CD8-positive, alpha-beta memory T cell (primary cell): ENCODE data around the gene CAPZA1. TPM values are rescaled to one million over a fixed set of nuclear protein-coding genes. Genes with fewer than 3 reads are reported as not detected.
"Not testable (repeated sequence)": the region's sequence is repeated elsewhere in the genome, so short reads cannot be mapped to it uniquely, and the experiment has no call there.

Experiments
- CTCF ChIA-PET: fragments of 350-600 bp; sonication (Branson Sonifier 250); formaldehyde crosslinking; loops from one replicate; lab custom pipeline; 2021; ENCODE audit warnings: antibody characterized with exemption; lab: Charles Lee
- POLR2A ChIA-PET: fragments of 350-600 bp; sonication (Branson Sonifier 250); formaldehyde crosslinking; loops from one replicate; lab custom pipeline; 2021; ENCODE audit warnings: antibody characterized with exemption; lab: Charles Lee
- DNase-seq, 5 donors: peaks; one replicate each; pipeline versions ENCODE4 v3.0.0 to v3.0.0-alpha.2; 2020 to 2022; ENCODE audit warnings: mixed read lengths in 1 of 5
- H3K27ac ChIP-seq: one replicate; pipeline ENCODE4 v1.7.0; 2013; ENCODE audit warnings: low read depth, mild to moderate bottlenecking, low read length, moderate library complexity
- H3K27me3 ChIP-seq: 2 replicates; pipeline ENCODE4 v1.7.0; 2013; ENCODE audit warnings: low read length, mild to moderate bottlenecking; ENCODE audit not compliant: insufficient read depth, poor library complexity, severe bottlenecking
- H3K36me3 ChIP-seq: 2 replicates; pipeline ENCODE4 v1.7.0; 2013; ENCODE audit warnings: mild to moderate bottlenecking, low read length, moderate library complexity; ENCODE audit not compliant: insufficient read depth
- H3K4me1 ChIP-seq: 2 replicates; pipeline ENCODE4 v1.7.0; 2013; ENCODE audit warnings: mild to moderate bottlenecking, low read length, moderate library complexity; ENCODE audit not compliant: insufficient read depth
- H3K4me3 ChIP-seq: 2 replicates; pipeline ENCODE4 v1.7.0; 2013; ENCODE audit warnings: mild to moderate bottlenecking, low read length
- H3K9me3 ChIP-seq: 2 replicates; pipeline ENCODE4 v1.7.0; 2013; ENCODE audit warnings: mild to moderate bottlenecking, low read length
- H3K27ac Mint-ChIP-seq, 8 donors: one replicate each; pipeline ENCODE4 v1.8.0; 2020 to 2021; ENCODE audit warnings: mixed read lengths in 8 of 8, mild to moderate bottlenecking in 6 of 8, inconsistent platforms in 3 of 8, moderate library complexity in 3 of 8
- H3K27me3 Mint-ChIP-seq, 2 donors: one replicate each; pipeline ENCODE4 v1.8.0; 2020 to 2021; ENCODE audit warnings: mixed read lengths in 2 of 2, mild to moderate bottlenecking in 1 of 2, moderate library complexity in 1 of 2
- H3K36me3 Mint-ChIP-seq, 3 donors: one replicate each; pipeline ENCODE4 v1.8.0; 2020 to 2021; ENCODE audit warnings: mixed read lengths in 3 of 3, inconsistent platforms in 1 of 3, mild to moderate bottlenecking in 1 of 3
- H3K4me1 Mint-ChIP-seq, 3 donors: one replicate each; pipeline ENCODE4 v1.8.0; 2020 to 2021; ENCODE audit warnings: mixed read lengths in 3 of 3, inconsistent platforms in 1 of 3, mild to moderate bottlenecking in 1 of 3
- H3K4me3 Mint-ChIP-seq, 7 donors: one replicate each; pipeline ENCODE4 v1.8.0; 2020 to 2021; ENCODE audit warnings: mixed read lengths in 7 of 7, mild to moderate bottlenecking in 6 of 7, moderate library complexity in 4 of 7, inconsistent platforms in 2 of 7
- H3K9me3 Mint-ChIP-seq, 5 donors: one replicate each; pipeline ENCODE4 v1.8.0; 2020 to 2022; ENCODE audit warnings: mixed read lengths in 5 of 5, mild to moderate bottlenecking in 3 of 5, moderate library complexity in 2 of 5, inconsistent platforms in 1 of 5
- polyA plus RNA-seq: library from polyadenylated mRNA; unstranded; fragments of 300-500 nt; fragmentation: Illumina TruSeq; gene quantifications from one replicate; pipeline ENCODE4 v1.2.3, GENCODE V29; 2021
- total RNA-seq, 2 experiments: library from RNA; stranded (reverse); gene quantifications; one replicate each; pipeline ENCODE4 v1.2.3, GENCODE V29; 2021

Gene CAPZA1
- total and polyA plus RNA-seq, 3 experiments from 2014 or later, result 212 to 266 (median 255) TPM

- ChIA-PET CTCF (interaction anchor here (0.7 to 2.4 kb wide), 7 partner anchors 31 to 117 kb away, joined by 3 to 11 read pairs (median 4); partner anchors contain the start of genes MOV10 and PPM1J), POLR2A (interaction anchor here (0.5 to 3.1 kb wide), 5 partner anchors 55 to 1193 kb away, joined by 4 to 32 read pairs (median 5); partner anchors contain the start of genes MOV10, PPM1J and RSBN1)
- H3K27ac ChIP-seq, result peak within 1 kb of the TSS; percentile 99
- H3K9me3 ChIP-seq, result no peaks in the 10 kb centered on the region
- peak within 1 kb of the TSS; percentile 100 for H3K4me3 ChIP-seq
- no peaks in the 10 kb centered on the region for H3K27me3 ChIP-seq
- H3K27ac Mint-ChIP-seq, result peak within 1 kb of the TSS; percentile 97 to 100 (median 100)
- H3K36me3 Mint-ChIP-seq, result peaks cover 0 to 48% (median 2%) of the 10 kb centered on the region in 3 donors
- no peaks in the 10 kb centered on the region for H3K9me3 Mint-ChIP-seq
- H3K4me3 Mint-ChIP-seq, result peak within 1 kb of the TSS; percentile 96 to 100 (median 99)
- peaks cover 38% of the 10 kb centered on the region for H3K4me1 ChIP-seq
- H3K36me3 ChIP-seq, result no peaks in the 10 kb centered on the region
- peaks cover 36 to 51% (median 46%) of the 10 kb centered on the region in 3 donors for H3K4me1 Mint-ChIP-seq
- peaks cover 0 to 8% of the 10 kb centered on the region in 2 donors for H3K27me3 Mint-ChIP-seq
- peak; percentile 41 to 81 (median 68) for DNase-seq
Measured at GRCh38 chr1:112618721-112619517, 713 bp upstream of the CAPZA1 start, which contains the start of gene ST7L. ST7L (minus strand) TSS chr1:112619141; CDS start chr1:112619113, 28 bp downstream.

GRCh38 chr1:112620377-112620695 lies 704 bp downstream of the CAPZA1 start:
- Histone ChIP-seq H3K9me3 (no peaks in the 10 kb centered on the region), H3K4me1 (peaks cover 50% of the 10 kb centered on the region), H3K27me3 (no peaks in the 10 kb centered on the region), H3K36me3 (no peaks in the 10 kb centered on the region), H3K4me3 (peak overlapping the region; percentile 100), H3K27ac (peak overlapping the region; percentile 99)
- peaks cover 46 to 65% (median 60%) of the 10 kb centered on the region in 3 donors for H3K4me1 Mint-ChIP-seq
- ChIA-PET CTCF (interaction anchor here (1.6 to 2.1 kb wide), 2 partner anchors 32 to 95 kb away, joined by 4 to 8 read pairs; partner anchors contain the start of gene PPM1J), POLR2A (interaction anchor here (0.7 to 3.1 kb wide), 4 partner anchors 23 to 95 kb away, joined by 3 to 21 read pairs (median 5); partner anchors contain the start of genes MOV10 and PPM1J)
- H3K36me3 Mint-ChIP-seq, result peaks cover 0 to 55% (median 2%) of the 10 kb centered on the region in 3 donors
- peak in 1 of 5 donors; percentile 28 for DNase-seq
- H3K27me3 Mint-ChIP-seq, result peaks cover 0 to 8% of the 10 kb centered on the region in 2 donors
- H3K4me3 Mint-ChIP-seq, result peak overlapping the region; percentile 96 to 100 (median 99)
- no peaks in the 10 kb centered on the region for H3K9me3 Mint-ChIP-seq
- peak overlapping the region; percentile 97 to 100 (median 100) for H3K27ac Mint-ChIP-seq

- H3K36me3 Mint-ChIP-seq, result peaks cover 0 to 68% (median 11%) of the 10 kb centered on the region in 3 donors
- POLR2A ChIA-PET, H3K27me3 Mint-ChIP-seq, H3K4me3 ChIP-seq, H3K9me3 Mint-ChIP-seq, CTCF ChIA-PET, H3K27me3 ChIP-seq, DNase-seq, H3K9me3 ChIP-seq, H3K27ac ChIP-seq, H3K36me3 ChIP-seq: not testable (repeated sequence)
- peak overlapping the region in 7 of 8 donors; percentile 3 to 89 (median 83) for H3K27ac Mint-ChIP-seq
- H3K4me1 Mint-ChIP-seq, result peaks cover 68 to 88% (median 87%) of the 10 kb centered on the region in 3 donors
- peak overlapping the region in 6 of 7 donors; percentile 2 to 79 (median 49) for H3K4me3 Mint-ChIP-seq
- peaks cover 81% of the 10 kb centered on the region for H3K4me1 ChIP-seq
Measured at GRCh38 chr1:112624493-112624892, 4.9 kb downstream of the CAPZA1 start.

GRCh38 chr1:112625696-112626095 lies 6.1 kb downstream of the CAPZA1 start:
- Mint-ChIP-seq H3K9me3 (no peaks in the 10 kb centered on the region), H3K27me3 (no peaks in the 10 kb centered on the region), H3K27ac (peak overlapping the region; percentile 31 to 89 (median 85)), H3K36me3 (peaks cover 0 to 63% (median 15%) of the 10 kb centered on the region in 3 donors), H3K4me3 (peak overlapping the region; percentile 8 to 79 (median 38)), H3K4me1 (peaks cover 72 to 93% (median 88%) of the 10 kb centered on the region in 3 donors)
- H3K27me3 ChIP-seq, result no peaks in the 10 kb centered on the region
- ChIA-PET POLR2A (no interaction called here), CTCF (no interaction called here)
- H3K27ac ChIP-seq, result no peak overlapping the region
- DNase-seq, result no peak
- H3K9me3 ChIP-seq, result no peaks in the 10 kb centered on the region
- no peak overlapping the region for H3K4me3 ChIP-seq
- H3K36me3 ChIP-seq, result peaks cover 3% of the 10 kb centered on the region
- peaks cover 85% of the 10 kb centered on the region for H3K4me1 ChIP-seq

- no peak overlapping the region for H3K4me3 ChIP-seq
- H3K9me3 ChIP-seq, result no peaks in the 10 kb centered on the region
- H3K36me3 Mint-ChIP-seq, result peaks cover 0 to 65% (median 16%) of the 10 kb centered on the region in 3 donors
- DNase-seq, result no peak
- peak overlapping the region in 7 of 8 donors; percentile 13 to 90 (median 54) for H3K27ac Mint-ChIP-seq
- peak overlapping the region in 4 of 7 donors; percentile 3 to 54 (median 12) for H3K4me3 Mint-ChIP-seq
- CTCF ChIA-PET, result no interaction called here
- H3K4me1 ChIP-seq, result peaks cover 85% of the 10 kb centered on the region
- H3K27me3 Mint-ChIP-seq, result no peaks in the 10 kb centered on the region
- H3K9me3 Mint-ChIP-seq, result no peaks in the 10 kb centered on the region
- POLR2A ChIA-PET, result no interaction called here
- peaks cover 73 to 93% (median 88%) of the 10 kb centered on the region in 3 donors for H3K4me1 Mint-ChIP-seq
- no peaks in the 10 kb centered on the region for H3K27me3 ChIP-seq
- peaks cover 3% of the 10 kb centered on the region for H3K36me3 ChIP-seq
- H3K27ac ChIP-seq, result no peak overlapping the region
Measured at GRCh38 chr1:112626193-112626592, 6.6 kb downstream of the CAPZA1 start.

GRCh38 chr1:112626887-112627286 lies 7.3 kb downstream of the CAPZA1 start:
- H3K27ac ChIP-seq, result no peak overlapping the region
- Mint-ChIP-seq H3K27me3 (no peaks in the 10 kb centered on the region), H3K27ac (peak overlapping the region in 7 of 8 donors; percentile 10 to 90 (median 54)), H3K4me3 (peak overlapping the region in 5 of 7 donors; percentile 3 to 49 (median 12)), H3K4me1 (peaks cover 79 to 96% (median 92%) of the 10 kb centered on the region in 3 donors), H3K36me3 (peaks cover 0 to 71% (median 16%) of the 10 kb centered on the region in 3 donors), H3K9me3 (no peaks in the 10 kb centered on the region)
- no peak for DNase-seq
- ChIA-PET POLR2A (no interaction called here), CTCF (interaction anchor here (0.7 to 1.5 kb wide), 2 partner anchors 13 to 125 kb away, joined by 4 read pairs; no protein-coding TSS in a partner anchor)
- H3K4me3 ChIP-seq, result no peak overlapping the region
- H3K27me3 ChIP-seq, result no peaks in the 10 kb centered on the region
- peaks cover 3% of the 10 kb centered on the region for H3K36me3 ChIP-seq
- peaks cover 85% of the 10 kb centered on the region for H3K4me1 ChIP-seq
- no peaks in the 10 kb centered on the region for H3K9me3 ChIP-seq

GRCh38 chr1:112628516-112628915 lies 8.9 kb downstream of the CAPZA1 start:
- DNase-seq, result no peak
- Histone ChIP-seq H3K36me3 (peaks cover 3% of the 10 kb centered on the region), H3K27me3 (no peaks in the 10 kb centered on the region), H3K4me1 (peaks cover 85% of the 10 kb centered on the region), H3K27ac (no peak overlapping the region), H3K9me3 (no peaks in the 10 kb centered on the region), H3K4me3 (no peak overlapping the region)
- peak overlapping the region in 7 of 8 donors; percentile 25 to 76 (median 60) for H3K27ac Mint-ChIP-seq
- POLR2A ChIA-PET, result no interaction called here
- peak overlapping the region in 5 of 7 donors; percentile 2 to 51 (median 34) for H3K4me3 Mint-ChIP-seq
- CTCF ChIA-PET, result interaction anchor here (1.5 kb wide), 1 partner anchor 127 kb away, joined by 4 read pairs; no protein-coding TSS in a partner anchor
- peaks cover 81 to 96% (median 93%) of the 10 kb centered on the region in 3 donors for H3K4me1 Mint-ChIP-seq
- no peaks in the 10 kb centered on the region for H3K9me3 Mint-ChIP-seq
- H3K36me3 Mint-ChIP-seq, result peaks cover 0 to 74% (median 19%) of the 10 kb centered on the region in 3 donors
- H3K27me3 Mint-ChIP-seq, result no peaks in the 10 kb centered on the region
